OCI-M1 (cell line): ENCODE measurements around the gene PLEKHG4.

Experiments
- DNase-seq: peaks from one replicate; lab custom pipeline; 2025; lab: John Stamatoyannopoulos, UW

PLEKHG4 gene

GRCh38 chr16:67279296-67280089 is at the start of gene PLEKHG4:
Gene PLEKHG4 (plus strand): TSS chr16:67279532. CDS start chr16:67280045, 513 bp downstream.
- peak; percentile 68 for DNase-seq

- no peak for DNase-seq
These were observed 49.2 kb upstream of the PLEKHG4 start for GRCh38 chr16:67229906-67230808.

GRCh38 chr16:67230809-67231660 is 48.3 kb upstream of the PLEKHG4 start:
- no peak for DNase-seq

- DNase-seq: no peak
These were observed 45.7 kb upstream of the PLEKHG4 start for GRCh38 chr16:67233596-67233995.

GRCh38 chr16:67234180-67234597 is 45.1 kb upstream of the PLEKHG4 start:
- no peak for DNase-seq

- peak; percentile 80 for DNase-seq
These were observed 43.3 kb upstream of the PLEKHG4 start for GRCh38 chr16:67235816-67236562.

GRCh38 chr16:67236563-67237395 is 42.6 kb upstream of the PLEKHG4 start:
- peak; percentile 92 for DNase-seq

GRCh38 chr16:67237396-67238277 is 41.7 kb upstream of the PLEKHG4 start:
- no peak for DNase-seq

- DNase-seq: no peak
These were observed 41.1 kb upstream of the PLEKHG4 start for GRCh38 chr16:67238278-67238575.

GRCh38 chr16:67238806-67239470 is 40.4 kb upstream of the PLEKHG4 start:
- no peak for DNase-seq

- no peak for DNase-seq
These were observed 38.8 kb upstream of the PLEKHG4 start for GRCh38 chr16:67240506-67240905.

GRCh38 chr16:67241008-67241900 is 38.1 kb upstream of the PLEKHG4 start:
- DNase-seq: peak; percentile 65

- no peak for DNase-seq
These were observed 37.1 kb upstream of the PLEKHG4 start for GRCh38 chr16:67242138-67242730.

GRCh38 chr16:67243481-67243880 is 35.9 kb upstream of the PLEKHG4 start:
- no peak for DNase-seq

- DNase-seq: peak; percentile 90
These were observed 34.7 kb upstream of the PLEKHG4 start for GRCh38 chr16:67244387-67245185.

- DNase-seq: no peak
These were observed 34.1 kb upstream of the PLEKHG4 start for GRCh38 chr16:67245186-67245585.

- DNase-seq: no peak
These were observed 33.7 kb upstream of the PLEKHG4 start for GRCh38 chr16:67245674-67246080.
